Thyroid gland (tissue), 4 donors: Measurements from ENCODE around the gene ANKRD6. TPM values are rescaled to one million over a fixed set of nuclear protein-coding genes. Genes with fewer than 3 reads are reported as not detected.
A peak's percentile ranks its signal among the peaks of the same experiment; 100 is the strongest.

Experiments used
- DNase-seq, 2 donors: peaks; one replicate each; pipeline ENCODE4 v3.0.0-alpha.2; 2019
- H3K27ac ChIP-seq, 3 donors: fragments of 200-600 bp; sonication (generic); 1 replicate in 2 of 3; 2 replicates in 1 of 3; pipeline ENCODE4 v1.5.1; 2016 to 2019; ENCODE audit warnings: mild to moderate bottlenecking in 1 of 3, moderate library complexity in 1 of 3
- H3K27me3 ChIP-seq: fragments of 200-600 bp; sonication (generic); one replicate; pipeline ENCODE4 v1.5.1; 2019
- H3K36me3 ChIP-seq, 2 donors: fragments of 200-600 bp; sonication (generic); one replicate each; pipeline ENCODE4 v1.5.1; 2016 to 2019
- H3K4me1 ChIP-seq, 2 donors: fragments of 200-600 bp; sonication (generic); one replicate each; pipeline ENCODE4 v1.5.1; 2017 to 2019
- H3K4me3 ChIP-seq, 3 donors: fragments of 200-600 bp; sonication (generic); replicated peaks in 1 of 3; 1 replicate in 2 of 3; 2 replicates in 1 of 3; pipeline ENCODE4 v1.5.1; 2016; ENCODE audit warnings: mild to moderate bottlenecking in 1 of 3
- H3K9me3 ChIP-seq: fragments of 200-600 bp; sonication (generic); one replicate; pipeline ENCODE4 v1.5.1; 2017
- POLR2A ChIP-seq, 2 donors: fragments of 450-650 bp; IDR thresholded peaks; one replicate each; pipeline ENCODE4 v1.6.1; 2017; ENCODE audit warnings: antibody characterized with exemption in 2 of 2, mild to moderate bottlenecking in 2 of 2, moderate library complexity in 1 of 2
- WGBS, 2 donors: methylation state at CpG; one replicate each; pipeline ENCODE4 v1.1.5; 2017; 5-methylcytosine and 5-hydroxymethylcytosine counted together
- intact Hi-C: fragments of 100-400 bp; cut with DNase I; formaldehyde crosslinking; loops from one replicate; pipeline ENCODE4 v1.15.1; 2023
- total RNA-seq, 4 donors: library from RNA; depleted of rRNA; stranded (reverse); fragments of >200 nt; gene quantifications; one replicate each; pipeline ENCODE4 v1.2.3, GENCODE V29; 2016
- TF ChIP-seq, protein P1 (sequence below), 6 experiments: fragments of 200-600 bp in 3 of 6; fragments of 450-650 bp in 3 of 6; sonication (generic) in 3 of 6; IDR thresholded peaks; one replicate each; pipeline ENCODE4 v1.5.1; 2016 to 2019; ENCODE audit warnings: antibody characterized with exemption in 6 of 6, mild to moderate bottlenecking in 2 of 6, inconsistent platforms in 1 of 6, moderate library complexity in 1 of 6

ANKRD6 gene
- total RNA-seq, 4 donors from 2014 or later, result 18.2 to 50.6 (median 20.6) TPM

DNA sequence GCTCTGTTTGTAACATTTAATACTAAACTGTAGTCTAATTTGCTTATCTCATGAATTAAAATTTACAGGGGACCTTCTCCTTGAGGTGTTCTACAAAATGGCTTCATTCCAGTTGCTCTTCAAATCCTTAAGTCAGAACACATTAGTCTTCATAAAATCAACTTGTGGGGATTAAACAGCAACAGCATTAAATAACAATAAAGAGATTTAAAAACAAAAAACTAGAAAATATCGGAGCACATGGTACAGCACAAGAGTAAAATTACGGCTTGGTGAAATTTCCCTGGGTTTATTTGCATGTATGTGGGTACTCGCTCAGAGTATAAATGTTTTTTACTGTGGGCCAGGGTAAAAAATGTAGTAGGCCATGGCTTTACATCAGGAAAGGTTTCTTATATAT lies 32.9 kb upstream of the ANKRD6 start:
- no peak overlapping the region for H3K27ac ChIP-seq
- DNase-seq, result no peak
- 96 to 97% methylated on average over 3 of the region's 3 CpGs for WGBS, 2 donors
- no peaks in the 10 kb centered on the region for H3K36me3 ChIP-seq
- TF ChIP-seq POLR2A (IDR thresholded peaks at IDR 0.05), result no peak
- TF ChIP-seq, protein P1, sequence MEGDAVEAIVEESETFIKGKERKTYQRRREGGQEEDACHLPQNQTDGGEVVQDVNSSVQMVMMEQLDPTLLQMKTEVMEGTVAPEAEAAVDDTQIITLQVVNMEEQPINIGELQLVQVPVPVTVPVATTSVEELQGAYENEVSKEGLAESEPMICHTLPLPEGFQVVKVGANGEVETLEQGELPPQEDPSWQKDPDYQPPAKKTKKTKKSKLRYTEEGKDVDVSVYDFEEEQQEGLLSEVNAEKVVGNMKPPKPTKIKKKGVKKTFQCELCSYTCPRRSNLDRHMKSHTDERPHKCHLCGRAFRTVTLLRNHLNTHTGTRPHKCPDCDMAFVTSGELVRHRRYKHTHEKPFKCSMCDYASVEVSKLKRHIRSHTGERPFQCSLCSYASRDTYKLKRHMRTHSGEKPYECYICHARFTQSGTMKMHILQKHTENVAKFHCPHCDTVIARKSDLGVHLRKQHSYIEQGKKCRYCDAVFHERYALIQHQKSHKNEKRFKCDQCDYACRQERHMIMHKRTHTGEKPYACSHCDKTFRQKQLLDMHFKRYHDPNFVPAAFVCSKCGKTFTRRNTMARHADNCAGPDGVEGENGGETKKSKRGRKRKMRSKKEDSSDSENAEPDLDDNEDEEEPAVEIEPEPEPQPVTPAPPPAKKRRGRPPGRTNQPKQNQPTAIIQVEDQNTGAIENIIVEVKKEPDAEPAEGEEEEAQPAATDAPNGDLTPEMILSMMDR (IDR thresholded peaks at IDR 0.05), result no peak
- H3K9me3 ChIP-seq, result no peaks in the 10 kb centered on the region
- intact Hi-C loops, result no loop called here
- H3K4me3 ChIP-seq, result no peak overlapping the region
- H3K4me1 ChIP-seq, result peaks cover 0 to 8% of the 10 kb centered on the region in 2 donors
- H3K27me3 ChIP-seq, result no peaks in the 10 kb centered on the region

DNA sequence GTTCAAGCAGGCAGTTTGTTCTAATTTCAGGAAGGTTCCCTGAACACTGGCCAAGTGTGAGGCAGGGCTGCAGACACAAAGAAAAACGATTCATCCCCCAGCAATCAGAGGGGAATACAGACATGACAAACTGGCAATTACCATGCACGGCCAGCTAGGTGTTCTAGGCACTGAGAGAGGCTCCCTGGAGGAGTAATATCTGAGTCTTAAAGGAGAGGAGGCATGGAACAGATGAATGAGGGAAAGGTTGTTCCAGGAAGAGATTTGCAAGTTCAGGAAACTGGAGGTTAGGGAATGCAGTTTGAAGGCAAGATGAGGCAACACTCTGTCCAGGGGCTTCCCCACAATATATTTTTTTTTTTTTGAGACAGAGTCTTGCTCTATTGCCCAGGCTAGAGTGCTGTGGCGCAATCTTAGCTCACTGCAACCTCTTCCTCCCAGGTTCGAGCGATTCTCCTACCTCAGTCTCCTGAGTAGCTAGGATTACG lies 32.0 kb upstream of the ANKRD6 start:
- 65 to 69% methylated on average over 6 of the region's 6 CpGs for WGBS, 2 donors
- TF ChIP-seq, protein P1 (IDR thresholded peaks at IDR 0.05), result no peak
- TF ChIP-seq POLR2A (IDR thresholded peaks at IDR 0.05), result no peak
- no peak overlapping the region for H3K27ac ChIP-seq
- peak in 1 of 2 donors; percentile 14 for DNase-seq
- no peak overlapping the region for H3K4me3 ChIP-seq
- intact Hi-C loops, result no loop called here
- H3K27me3 ChIP-seq, result no peaks in the 10 kb centered on the region
- peaks cover 0 to 8% of the 10 kb centered on the region in 2 donors for H3K4me1 ChIP-seq
- H3K36me3 ChIP-seq, result no peaks in the 10 kb centered on the region
- H3K9me3 ChIP-seq, result no peaks in the 10 kb centered on the region

DNA sequence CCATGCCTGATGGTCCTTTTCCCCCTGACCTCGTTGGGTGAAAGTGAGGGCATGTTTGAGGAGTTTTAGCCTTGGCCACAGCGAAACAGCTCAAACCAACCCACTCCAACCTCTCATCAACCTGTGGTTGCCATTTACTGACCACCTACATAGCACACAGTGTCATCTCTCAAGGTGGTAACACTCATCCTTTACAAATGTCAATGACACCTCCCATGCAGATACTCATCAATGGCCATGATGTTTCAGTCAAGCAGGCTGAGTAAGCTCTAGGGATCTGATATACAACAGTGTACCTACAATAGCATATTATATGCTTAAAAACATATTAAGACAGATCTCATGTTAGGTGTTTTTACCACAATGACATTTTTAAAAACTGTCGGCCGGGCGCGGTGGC lies 30.2 kb upstream of the ANKRD6 start:
- Histone ChIP-seq H3K9me3 (no peaks in the 10 kb centered on the region), H3K27me3 (no peaks in the 10 kb centered on the region), H3K4me3 (no peak overlapping the region), H3K36me3 (no peaks in the 10 kb centered on the region), H3K27ac (no peak overlapping the region), H3K4me1 (peaks cover 0 to 8% of the 10 kb centered on the region in 2 donors)
- intact Hi-C loops, result no loop called here
- WGBS, 2 donors, result 96 to 97% methylated on average over 6 of the region's 6 CpGs
- TF ChIP-seq, protein P1 (IDR thresholded peaks at IDR 0.05), result no peak
- TF ChIP-seq POLR2A (IDR thresholded peaks at IDR 0.05), result no peak
- no peak for DNase-seq

- H3K27me3 ChIP-seq, result no peaks in the 10 kb centered on the region
- intact Hi-C loops, result no loop called here
- H3K27ac ChIP-seq, result no peak overlapping the region
- 66 to 70% methylated on average over 3 of the region's 3 CpGs for WGBS, 2 donors
- H3K4me3 ChIP-seq, result no peak overlapping the region
- no peak for DNase-seq
- TF ChIP-seq, protein P1 (IDR thresholded peaks at IDR 0.05), result no peak
- TF ChIP-seq POLR2A (IDR thresholded peaks at IDR 0.05), result no peak
- H3K9me3 ChIP-seq, result no peaks in the 10 kb centered on the region
- H3K4me1 ChIP-seq, result peaks cover 0 to 8% of the 10 kb centered on the region in 2 donors
- no peaks in the 10 kb centered on the region for H3K36me3 ChIP-seq
Measured at GRCh38 chr6:89404512-89404911, 28.4 kb upstream of the ANKRD6 start.

DNA sequence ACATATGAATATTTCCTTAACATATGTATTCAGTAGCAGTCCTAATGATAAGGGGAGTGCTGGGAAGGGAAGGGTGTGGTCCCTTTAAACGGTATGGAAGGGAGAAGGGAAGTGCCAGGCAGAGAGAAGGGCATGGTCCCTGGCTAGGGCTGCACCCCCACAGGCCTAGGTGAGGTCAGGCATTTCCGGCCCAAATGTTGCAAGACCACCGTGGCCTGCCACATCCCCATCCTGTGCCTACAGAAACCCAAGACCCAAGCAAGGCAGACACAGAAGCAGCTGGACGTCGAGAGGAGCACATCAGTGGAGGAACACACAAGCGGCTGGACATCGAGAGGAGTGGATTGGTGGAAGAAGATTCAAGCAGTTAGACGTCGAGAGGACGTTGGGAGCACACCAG lies 26.8 kb upstream of the ANKRD6 start:
- no peak for TF ChIP-seq POLR2A (IDR thresholded peaks at IDR 0.05)
- TF ChIP-seq, protein P1 (IDR thresholded peaks at IDR 0.05), result no peak
- Histone ChIP-seq H3K4me3 (no peak overlapping the region), H3K9me3 (no peaks in the 10 kb centered on the region), H3K27me3 (no peaks in the 10 kb centered on the region), H3K4me1 (peaks cover 0 to 2% of the 10 kb centered on the region in 2 donors), H3K36me3 (no peaks in the 10 kb centered on the region), H3K27ac (no peak overlapping the region)
- no peak for DNase-seq
- WGBS, 2 donors, result 74 to 78% methylated on average over 10 of the region's 10 CpGs
- intact Hi-C loops, result no loop called here
